HG02798 (cell line): ENCODE results near the gene CFAP57.
"Not testable (repeated sequence)": the region's sequence is repeated elsewhere in the genome, so short reads cannot be mapped to it uniquely, and the experiment has no call there.

Source experiments
- ATAC-seq: cut with Tn5 transposase; IDR thresholded peaks from one replicate; pipeline ENCODE4 v1.9.1; 2021; ENCODE audit warnings: mild to moderate bottlenecking; ENCODE audit not compliant: unreplicated experiment, poor library complexity

Gene CFAP57

GRCh38 chr1:43171312-43171875 lies 736 bp upstream of the CFAP57 start:
- no peak for ATAC-seq

- ATAC-seq: peak; percentile 50
Measured at GRCh38 chr1:43172527-43172972, 420 bp downstream of the CFAP57 start.

- ATAC-seq: no peak
Measured at GRCh38 chr1:43174873-43175272, 2.7 kb downstream of the CFAP57 start.

GRCh38 chr1:43177691-43178090 lies 5.6 kb downstream of the CFAP57 start:
- no peak for ATAC-seq

GRCh38 chr1:43184388-43184787 lies 12.3 kb downstream of the CFAP57 start:
- no peak for ATAC-seq

- ATAC-seq: no peak
Measured at GRCh38 chr1:43184995-43185394, 12.9 kb downstream of the CFAP57 start.

GRCh38 chr1:43188106-43188505 lies 16.0 kb downstream of the CFAP57 start:
- no peak for ATAC-seq

GRCh38 chr1:43194509-43194908 lies 22.4 kb downstream of the CFAP57 start:
- no peak for ATAC-seq

- ATAC-seq: no peak
Measured at GRCh38 chr1:43197343-43198127, 25.4 kb downstream of the CFAP57 start.

GRCh38 chr1:43199093-43199726 lies 27.1 kb downstream of the CFAP57 start:
- ATAC-seq: peak; percentile 74

- ATAC-seq: no peak
Measured at GRCh38 chr1:43203859-43204258, 31.7 kb downstream of the CFAP57 start.

- ATAC-seq: no peak
Measured at GRCh38 chr1:43204394-43204793, 32.3 kb downstream of the CFAP57 start.

- ATAC-seq: no peak
Measured at GRCh38 chr1:43205671-43206070, 33.5 kb downstream of the CFAP57 start.

GRCh38 chr1:43206600-43207228 lies 34.6 kb downstream of the CFAP57 start:
- ATAC-seq: no peak

GRCh38 chr1:43207229-43207853 lies 35.2 kb downstream of the CFAP57 start:
- no peak for ATAC-seq

GRCh38 chr1:43208277-43208676 lies 36.1 kb downstream of the CFAP57 start:
- ATAC-seq: not testable (repeated sequence)

GRCh38 chr1:43214501-43215444 lies 42.6 kb downstream of the CFAP57 start:
- ATAC-seq: no peak

- no peak for ATAC-seq
Measured at GRCh38 chr1:43217747-43218146, 45.6 kb downstream of the CFAP57 start.
